Measurements from ENCODE around the gene HSFX2. TPM values are rescaled to one million over a fixed set of nuclear protein-coding genes. Genes with fewer than 3 reads are reported as not detected.

HSFX2 gene
- total RNA-seq, 4 donors from 2014 or later: not detected

GRCh38 chrX:149633511-149633910 is 38.4 kb upstream of the HSFX2 start:
- intact Hi-C loops (cut with DNase I; ENCODE audit: low total_unique reads): no loop called here
- TF ChIP-seq CTCF (IDR thresholded peaks at IDR 0.05): no peak
- no peak for DNase-seq (ENCODE audit: low spot score in 2 of 2)
- H3K4me3 ChIP-seq (ENCODE audit: low read depth, poor library complexity, severe bottlenecking): no peak overlapping the region

DNA sequence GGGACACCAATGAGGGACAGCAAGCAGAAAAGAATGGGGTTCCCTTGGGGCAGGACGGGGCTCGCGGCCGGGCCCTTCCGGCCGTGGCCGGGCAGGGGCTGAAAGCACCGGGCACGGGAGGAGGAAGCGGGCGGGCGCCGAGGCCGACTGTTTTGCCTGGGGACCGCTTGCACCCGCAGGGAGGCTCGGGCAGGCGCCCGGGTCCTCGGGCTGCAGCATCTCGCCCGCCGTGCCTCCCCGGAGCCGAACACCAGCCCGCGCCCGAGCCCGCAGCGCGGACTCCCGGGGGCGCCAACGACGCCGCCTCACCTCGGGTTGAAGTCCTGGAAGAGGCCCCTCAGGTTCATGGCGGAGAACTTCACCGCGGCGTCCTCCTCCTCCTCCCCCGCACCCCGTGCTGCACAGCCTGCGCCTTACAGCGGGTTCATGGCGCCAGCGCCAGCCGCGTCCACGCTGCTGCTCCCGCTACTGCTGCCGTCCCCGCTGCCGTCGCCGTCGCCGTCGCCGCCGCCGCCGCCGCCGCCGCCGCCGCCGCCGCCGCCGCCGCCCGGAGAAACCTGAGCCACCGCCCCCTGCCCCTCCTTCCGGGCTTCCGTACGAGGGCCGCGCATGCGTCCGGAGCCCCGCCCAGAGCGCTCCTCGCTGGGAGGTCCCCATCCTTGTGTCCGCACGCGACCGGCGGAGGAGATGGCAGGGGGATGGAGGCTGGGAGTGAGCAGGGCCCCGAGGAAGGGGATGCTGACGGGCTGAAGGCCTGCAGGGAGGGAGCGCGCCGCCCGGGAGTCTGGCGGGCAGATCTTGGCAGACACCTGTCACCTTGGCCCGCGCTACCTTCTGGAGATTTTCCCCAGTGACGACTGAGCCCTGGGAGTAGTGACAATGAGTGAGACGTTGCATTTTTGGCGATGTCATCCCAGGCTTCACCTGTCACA is 36.4 kb upstream of the HSFX2 start, which contains the start of gene TMEM185A:
Gene TMEM185A, minus strand, starts transcription at position 559 of the 932 bp plus-strand sequence. Its CDS starts 212 bp downstream, at position 347.
- WGBS, 2 donors: 48% methylated on average over 87 of the region's 102 CpGs; no CpG with 5 or more reads in 1 of the 2 donors
- peak within 1 kb of the TSS; percentile 42 for H3K4me3 ChIP-seq (ENCODE audit: low read depth, poor library complexity, severe bottlenecking)
- peak; percentile 36 to 93 for DNase-seq (ENCODE audit: low spot score in 2 of 2)
- intact Hi-C loops (cut with DNase I; ENCODE audit: low total_unique reads): no loop called here
- no peak for TF ChIP-seq POLR2A (IDR thresholded peaks at IDR 0.05)
- TF ChIP-seq CTCF (IDR thresholded peaks at IDR 0.05): no peak

- TF ChIP-seq CTCF (IDR thresholded peaks at IDR 0.05): no peak
- no peak for TF ChIP-seq POLR2A (IDR thresholded peaks at IDR 0.05)
- peak overlapping the region; percentile 42 for H3K4me3 ChIP-seq (ENCODE audit: low read depth, poor library complexity, severe bottlenecking)
- intact Hi-C loops (cut with DNase I; ENCODE audit: low total_unique reads): no loop called here
- 12 to 40% methylated on average over 16 of the region's 16 CpGs for WGBS, 2 donors
- DNase-seq (ENCODE audit: low spot score in 2 of 2): no peak
Observed at GRCh38 chrX:149630681-149631233, 35.6 kb upstream of the HSFX2 start.

DNA sequence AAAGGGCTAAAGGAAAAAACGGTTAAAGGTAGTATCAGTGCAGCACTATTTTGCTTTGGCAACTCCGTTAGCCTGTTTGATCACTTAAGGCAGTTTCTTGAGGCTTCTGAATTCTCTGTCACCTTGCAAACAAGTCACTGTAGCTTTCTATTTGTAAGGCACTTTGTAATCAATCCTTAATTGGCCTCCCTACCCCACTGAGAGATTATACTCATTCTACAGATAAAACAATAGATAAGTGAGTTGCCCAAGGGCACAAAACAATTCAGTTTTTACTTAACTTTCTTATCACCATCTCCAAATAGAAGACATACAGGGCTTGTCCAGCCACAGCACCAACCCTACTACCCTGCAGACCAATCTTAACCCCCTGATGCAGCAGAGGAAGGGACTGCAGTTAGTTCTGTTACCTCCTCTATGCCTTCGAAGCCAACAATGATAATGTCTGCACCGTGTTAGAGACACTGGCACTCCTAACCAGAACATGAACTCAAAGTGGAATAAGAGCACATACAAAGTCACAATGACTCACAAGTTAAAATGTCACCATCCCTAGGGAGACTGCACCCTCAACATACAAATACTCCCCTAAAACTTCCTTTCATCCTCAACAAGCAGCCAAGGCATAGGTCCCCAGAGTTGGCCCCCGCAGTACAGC is 34.7 kb upstream of the HSFX2 start:
- TF ChIP-seq POLR2A (IDR thresholded peaks at IDR 0.05) (no peak), CTCF (IDR thresholded peaks at IDR 0.05) (no peak)
- 55 to 63% methylated on average over 5 of the region's 5 CpGs for WGBS, 2 donors
- H3K4me3 ChIP-seq (ENCODE audit: low read depth, poor library complexity, severe bottlenecking): no peak overlapping the region
- no peak for DNase-seq (ENCODE audit: low spot score in 2 of 2)
- intact Hi-C loops (cut with DNase I; ENCODE audit: low total_unique reads): no loop called here

DNA sequence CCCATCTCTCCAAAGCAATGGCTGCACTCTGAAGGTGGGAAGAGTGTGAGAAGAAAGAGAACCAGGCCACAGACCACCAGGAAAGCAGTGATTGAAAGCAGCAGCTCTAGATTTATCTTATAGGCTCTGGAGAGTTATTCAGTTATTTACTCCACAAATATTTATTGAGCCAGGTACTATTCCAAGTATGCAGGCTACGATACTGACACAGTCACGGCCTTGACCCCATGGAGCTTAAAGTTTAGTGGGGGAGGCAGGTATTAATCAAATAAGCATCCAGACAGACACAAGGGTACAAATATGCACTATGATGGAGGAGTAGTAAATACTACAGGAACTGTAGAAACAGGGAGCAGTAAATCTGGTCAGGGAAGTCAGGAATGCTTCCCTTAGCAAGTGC is 33.7 kb upstream of the HSFX2 start:
- no peak for TF ChIP-seq CTCF (IDR thresholded peaks at IDR 0.05)
- no peak overlapping the region for H3K4me3 ChIP-seq (ENCODE audit: low read depth, poor library complexity, severe bottlenecking)
- no peak for DNase-seq (ENCODE audit: low spot score in 2 of 2)
- WGBS, 2 donors: 83 to 90% methylated on average over 2 of the region's 2 CpGs
- intact Hi-C loops (cut with DNase I; ENCODE audit: low total_unique reads): no loop called here

Measured in lower leg skin (tissue), 4 donors.